ENCODE measurements around the gene ERI3.
A peak's percentile ranks its signal among the peaks of the same experiment; 100 is the strongest.

The ERI3 gene

GRCh38 chr1:44239961-44240371 is 115.1 kb downstream of the ERI3 start:
- TF ChIP-seq, protein P1, sequence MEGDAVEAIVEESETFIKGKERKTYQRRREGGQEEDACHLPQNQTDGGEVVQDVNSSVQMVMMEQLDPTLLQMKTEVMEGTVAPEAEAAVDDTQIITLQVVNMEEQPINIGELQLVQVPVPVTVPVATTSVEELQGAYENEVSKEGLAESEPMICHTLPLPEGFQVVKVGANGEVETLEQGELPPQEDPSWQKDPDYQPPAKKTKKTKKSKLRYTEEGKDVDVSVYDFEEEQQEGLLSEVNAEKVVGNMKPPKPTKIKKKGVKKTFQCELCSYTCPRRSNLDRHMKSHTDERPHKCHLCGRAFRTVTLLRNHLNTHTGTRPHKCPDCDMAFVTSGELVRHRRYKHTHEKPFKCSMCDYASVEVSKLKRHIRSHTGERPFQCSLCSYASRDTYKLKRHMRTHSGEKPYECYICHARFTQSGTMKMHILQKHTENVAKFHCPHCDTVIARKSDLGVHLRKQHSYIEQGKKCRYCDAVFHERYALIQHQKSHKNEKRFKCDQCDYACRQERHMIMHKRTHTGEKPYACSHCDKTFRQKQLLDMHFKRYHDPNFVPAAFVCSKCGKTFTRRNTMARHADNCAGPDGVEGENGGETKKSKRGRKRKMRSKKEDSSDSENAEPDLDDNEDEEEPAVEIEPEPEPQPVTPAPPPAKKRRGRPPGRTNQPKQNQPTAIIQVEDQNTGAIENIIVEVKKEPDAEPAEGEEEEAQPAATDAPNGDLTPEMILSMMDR (IDR thresholded peaks at IDR 0.05; ENCODE audit: insufficient read depth, low read depth, low read length, missing control alignments), result no peak
- DNase-seq (ENCODE audit: low read depth), result no peak
- H3K4me3 ChIP-seq (ENCODE audit: low read length), result no peak overlapping the region

DNA sequence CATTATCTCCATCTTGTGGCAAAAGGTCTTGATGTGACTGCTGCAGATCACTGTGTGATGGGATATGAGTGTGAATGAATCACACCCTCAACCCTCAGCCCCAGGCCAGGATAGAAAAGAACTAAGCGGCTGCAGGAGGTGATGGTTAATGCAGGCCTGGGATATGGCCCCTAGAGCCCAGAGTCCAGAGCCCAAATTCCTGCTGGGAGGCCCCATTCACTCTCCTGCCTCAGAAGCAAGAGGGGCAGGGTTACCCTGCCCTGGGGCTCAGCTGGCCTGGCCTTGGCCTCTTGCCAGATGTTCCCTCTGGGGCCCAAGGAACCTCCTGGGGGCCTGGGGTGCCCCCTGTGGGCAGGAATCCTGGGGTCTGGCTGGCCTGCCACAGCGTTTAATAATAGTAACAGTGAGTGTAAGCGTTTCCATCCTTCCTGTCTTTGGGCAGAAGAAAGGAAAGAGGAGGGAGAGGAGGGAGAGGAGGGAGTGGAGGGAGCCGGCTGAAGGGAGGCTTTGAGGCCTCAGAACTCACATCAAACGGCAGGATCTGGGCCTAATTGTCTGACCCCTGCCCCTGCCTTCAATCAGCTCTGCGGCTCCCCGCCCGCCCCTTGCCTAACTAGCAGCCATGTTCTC is 115.6 kb downstream of the ERI3 start:
- no peak overlapping the region for H3K4me3 ChIP-seq (ENCODE audit: low read length)
- peak; percentile 49 for DNase-seq (ENCODE audit: low read depth)
- TF ChIP-seq, protein P1 (IDR thresholded peaks at IDR 0.05; ENCODE audit: insufficient read depth, low read depth, low read length, missing control alignments), result no peak

DNA sequence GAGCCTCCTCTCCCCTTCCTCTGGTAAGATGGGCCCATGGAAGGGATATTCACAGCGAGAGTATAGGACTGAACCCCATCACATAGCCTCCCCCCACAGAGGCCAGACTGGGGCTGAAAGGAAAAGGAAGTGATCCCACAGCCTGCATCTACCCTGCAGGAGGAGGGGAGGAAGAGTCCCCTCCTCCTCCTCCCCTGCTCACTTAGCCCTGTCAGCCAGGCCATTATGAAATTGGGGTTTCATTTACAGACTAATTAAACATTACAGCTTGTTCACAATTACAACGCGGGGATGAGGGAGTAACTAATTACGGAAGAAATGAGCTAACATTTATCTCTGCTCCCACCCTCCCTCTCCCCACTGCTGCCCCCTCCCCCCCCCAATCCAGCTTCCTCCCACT is 116.4 kb downstream of the ERI3 start:
- H3K4me3 ChIP-seq (ENCODE audit: low read length), result no peak overlapping the region
- TF ChIP-seq, protein P1 (IDR thresholded peaks at IDR 0.05; ENCODE audit: insufficient read depth, low read depth, low read length, missing control alignments), result no peak
- DNase-seq (ENCODE audit: low read depth), result no peak

DNA sequence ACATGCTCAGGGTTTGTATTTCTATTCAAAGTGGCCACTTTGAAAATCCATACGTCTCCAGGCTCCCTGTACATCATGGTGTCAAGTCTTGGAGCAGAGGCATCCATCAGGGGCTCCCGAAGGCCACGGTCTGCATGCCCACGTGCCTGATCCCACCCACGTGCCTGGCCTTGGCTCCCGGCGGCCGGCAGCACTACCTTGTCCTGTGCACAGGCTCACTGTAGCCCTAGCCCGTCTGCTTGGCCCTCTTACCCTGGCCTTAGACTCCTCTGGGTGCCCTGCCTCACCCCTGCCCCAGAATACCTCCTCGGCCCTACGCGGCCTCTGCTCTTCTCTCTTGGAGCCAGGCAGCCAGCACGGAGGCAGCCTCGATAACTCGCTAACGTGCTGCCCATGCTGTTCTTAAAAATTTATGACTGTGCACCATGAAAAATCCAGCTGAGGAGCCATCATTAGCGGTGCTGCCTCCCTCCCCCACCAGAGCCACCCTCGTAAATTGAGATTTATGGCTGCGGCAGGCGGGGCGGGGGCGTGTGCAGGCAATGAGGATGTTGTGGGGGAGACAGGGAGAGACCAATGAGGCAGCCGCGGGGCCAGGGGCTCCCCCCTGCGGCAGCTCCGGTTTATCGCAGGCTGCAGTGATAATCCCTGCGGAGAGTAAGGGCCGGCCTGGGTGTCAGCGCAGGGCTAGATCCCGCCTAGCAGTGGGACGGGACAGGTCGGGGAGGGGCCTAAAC is 117.2 kb downstream of the ERI3 start:
- no peak overlapping the region for H3K4me3 ChIP-seq (ENCODE audit: low read length)
- TF ChIP-seq, protein P1 (IDR thresholded peaks at IDR 0.05; ENCODE audit: insufficient read depth, low read depth, low read length, missing control alignments), result peak; percentile 31
- DNase-seq (ENCODE audit: low read depth), result no peak

DNA sequence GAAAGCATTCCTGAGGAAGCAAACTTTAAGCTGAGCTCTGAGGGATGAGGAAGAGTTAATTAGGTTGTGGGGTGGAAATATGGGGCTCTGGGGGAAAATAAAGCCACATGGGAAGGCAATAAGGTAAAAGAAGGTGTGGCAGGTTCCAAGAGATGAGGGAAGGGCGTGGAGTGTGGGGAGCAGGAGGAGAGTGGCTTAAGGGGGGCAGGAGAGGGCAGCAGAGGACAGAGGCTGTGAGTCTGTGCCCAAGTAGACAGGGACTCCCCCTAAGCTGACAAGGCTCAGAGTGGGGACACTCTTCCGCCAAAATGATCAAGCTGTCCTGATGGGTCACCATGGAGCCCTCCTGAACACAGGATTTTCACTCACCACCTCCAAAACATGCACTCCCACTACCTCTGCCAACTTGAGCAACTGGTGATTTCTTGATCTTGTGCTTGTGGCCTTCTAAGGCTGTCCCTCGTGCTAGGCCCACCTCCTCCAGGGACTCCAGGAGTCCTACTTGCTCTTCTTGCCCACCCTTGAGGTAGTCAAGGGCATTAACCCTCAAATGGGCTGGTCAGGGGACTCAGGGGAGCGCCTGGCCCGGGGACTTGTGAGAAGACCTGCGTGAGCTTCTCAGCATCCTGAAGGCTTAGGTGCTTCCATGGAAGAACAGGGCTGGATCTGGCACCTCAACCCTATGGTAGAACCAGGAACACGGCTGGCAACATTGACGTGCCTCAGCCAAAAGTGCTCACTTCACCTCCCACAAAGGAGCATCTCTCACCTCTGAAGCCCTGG is 118.4 kb downstream of the ERI3 start:
- TF ChIP-seq, protein P1 (IDR thresholded peaks at IDR 0.05; ENCODE audit: insufficient read depth, low read depth, low read length, missing control alignments), result no peak
- H3K4me3 ChIP-seq (ENCODE audit: low read length), result no peak overlapping the region
- no peak for DNase-seq (ENCODE audit: low read depth)

- DNase-seq (ENCODE audit: low read depth), result no peak
- H3K4me3 ChIP-seq (ENCODE audit: low read length), result no peak overlapping the region
- TF ChIP-seq, protein P1 (IDR thresholded peaks at IDR 0.05; ENCODE audit: insufficient read depth, low read depth, low read length, missing control alignments), result no peak
These were observed 119.2 kb downstream of the ERI3 start for GRCh38 chr1:44235808-44236207.
